Cardiac fibroblast (primary cell): Measurements from ENCODE around the gene TRIM16.
A peak's percentile ranks its signal among the peaks of the same experiment; 100 is the strongest.

ENCODE experiments used
- DNase-seq, 2 donors: peaks; one replicate each; pipeline versions ENCODE4 v3.0.0 to v3.0.0-alpha.2; 2010; ENCODE audit warnings: low read depth in 2 of 2
- H3K4me3 ChIP-seq, 2 donors: replicated peaks in 1 of 2; 1 replicate in 1 of 2; 2 replicates in 1 of 2; pipeline ENCODE4 v1.5.1; 2011; ENCODE audit warnings: low read depth in 2 of 2, low read length in 2 of 2, mild to moderate bottlenecking in 2 of 2, moderate library complexity in 1 of 2
- TF ChIP-seq, protein P1 (sequence below): IDR thresholded peaks from one replicate; pipeline ENCODE4 v1.5.1; 2011; ENCODE audit warnings: low read depth, mild to moderate bottlenecking, low read length, inconsistent platforms

Gene TRIM16

DNA sequence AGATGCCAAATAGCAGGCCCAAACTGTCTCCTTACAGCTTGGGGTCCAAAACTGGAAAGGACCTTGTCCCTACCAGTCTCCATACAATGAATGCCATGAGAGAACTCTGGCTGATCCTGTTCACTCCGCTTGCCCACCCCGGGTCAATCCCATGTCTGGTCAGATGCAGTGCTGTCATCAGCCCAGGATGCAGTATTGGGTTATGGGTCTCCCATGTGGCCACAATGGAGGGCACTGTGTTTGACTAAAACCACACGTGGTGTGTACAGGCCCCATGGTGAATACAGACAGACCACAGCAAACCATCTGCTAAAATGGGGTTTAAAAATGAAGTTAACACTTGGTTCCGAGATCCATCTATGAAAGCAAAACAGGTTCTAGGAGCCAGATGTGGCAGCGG is 20.4 kb downstream of the TRIM16 start:
- no peak overlapping the region for H3K4me3 ChIP-seq
- no peak for DNase-seq
- TF ChIP-seq, protein P1, sequence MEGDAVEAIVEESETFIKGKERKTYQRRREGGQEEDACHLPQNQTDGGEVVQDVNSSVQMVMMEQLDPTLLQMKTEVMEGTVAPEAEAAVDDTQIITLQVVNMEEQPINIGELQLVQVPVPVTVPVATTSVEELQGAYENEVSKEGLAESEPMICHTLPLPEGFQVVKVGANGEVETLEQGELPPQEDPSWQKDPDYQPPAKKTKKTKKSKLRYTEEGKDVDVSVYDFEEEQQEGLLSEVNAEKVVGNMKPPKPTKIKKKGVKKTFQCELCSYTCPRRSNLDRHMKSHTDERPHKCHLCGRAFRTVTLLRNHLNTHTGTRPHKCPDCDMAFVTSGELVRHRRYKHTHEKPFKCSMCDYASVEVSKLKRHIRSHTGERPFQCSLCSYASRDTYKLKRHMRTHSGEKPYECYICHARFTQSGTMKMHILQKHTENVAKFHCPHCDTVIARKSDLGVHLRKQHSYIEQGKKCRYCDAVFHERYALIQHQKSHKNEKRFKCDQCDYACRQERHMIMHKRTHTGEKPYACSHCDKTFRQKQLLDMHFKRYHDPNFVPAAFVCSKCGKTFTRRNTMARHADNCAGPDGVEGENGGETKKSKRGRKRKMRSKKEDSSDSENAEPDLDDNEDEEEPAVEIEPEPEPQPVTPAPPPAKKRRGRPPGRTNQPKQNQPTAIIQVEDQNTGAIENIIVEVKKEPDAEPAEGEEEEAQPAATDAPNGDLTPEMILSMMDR = no peak

DNA sequence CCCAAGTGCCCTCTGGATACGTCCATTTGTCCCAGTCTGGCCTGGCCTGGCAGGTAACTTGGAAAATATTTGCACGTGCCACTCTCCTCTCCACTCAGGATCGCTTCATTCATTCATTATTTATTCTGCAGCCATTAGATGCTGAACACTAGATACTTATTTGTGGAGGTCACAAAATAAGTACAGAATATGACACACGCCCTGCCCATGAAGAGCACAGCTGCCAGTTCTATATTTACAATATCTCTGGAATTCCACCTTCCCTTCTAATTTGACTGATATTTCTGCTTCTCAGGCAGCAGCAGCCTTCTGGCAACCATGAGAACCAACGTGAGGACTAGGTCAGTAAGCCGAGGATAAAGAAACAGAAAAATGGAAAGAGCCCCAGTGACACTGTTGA is 20.9 kb downstream of the TRIM16 start:
- no peak overlapping the region for H3K4me3 ChIP-seq
- TF ChIP-seq, protein P1 = no peak
- no peak for DNase-seq

DNA sequence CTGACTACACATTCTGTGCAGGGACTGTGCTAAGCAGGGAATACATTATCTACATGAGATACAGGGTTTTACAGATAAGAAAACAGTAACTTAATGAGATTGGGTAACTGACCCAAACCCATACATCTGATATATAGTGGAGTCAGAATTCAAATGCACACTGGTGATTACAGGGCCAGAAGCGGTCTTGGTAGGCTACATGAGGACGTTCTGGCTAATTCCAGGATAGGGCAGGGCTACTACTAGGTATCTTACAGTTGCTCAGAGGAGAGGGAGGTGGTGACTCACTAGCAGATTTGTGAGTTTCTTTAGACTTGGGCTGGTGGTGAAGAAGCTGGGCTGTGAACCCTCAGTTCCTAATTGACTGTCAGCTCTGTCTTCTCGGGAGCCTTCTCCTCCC is 21.4 kb downstream of the TRIM16 start:
- TF ChIP-seq, protein P1 = no peak
- no peak overlapping the region for H3K4me3 ChIP-seq
- no peak for DNase-seq

DNA sequence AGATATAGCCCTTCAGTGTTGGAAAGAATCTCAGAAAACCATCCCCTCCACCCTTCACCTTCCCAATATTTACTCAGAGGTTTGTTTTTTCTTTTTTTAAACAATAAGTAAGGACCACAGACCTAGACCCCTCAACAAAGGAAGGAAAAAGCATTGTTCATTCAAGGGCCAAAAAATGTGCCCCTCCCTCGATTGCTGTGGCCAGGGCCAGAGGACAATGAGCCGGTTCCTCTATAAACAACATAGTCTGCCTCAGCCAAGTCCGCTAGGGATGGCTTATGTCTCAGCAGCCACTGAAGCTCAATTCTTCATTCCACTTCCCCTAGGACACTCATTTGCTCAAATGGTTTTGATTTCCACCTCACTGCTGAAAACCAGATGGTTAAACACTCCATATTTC is 24.0 kb downstream of the TRIM16 start:
- no peak overlapping the region for H3K4me3 ChIP-seq
- TF ChIP-seq, protein P1 = no peak
- DNase-seq = no peak

DNA sequence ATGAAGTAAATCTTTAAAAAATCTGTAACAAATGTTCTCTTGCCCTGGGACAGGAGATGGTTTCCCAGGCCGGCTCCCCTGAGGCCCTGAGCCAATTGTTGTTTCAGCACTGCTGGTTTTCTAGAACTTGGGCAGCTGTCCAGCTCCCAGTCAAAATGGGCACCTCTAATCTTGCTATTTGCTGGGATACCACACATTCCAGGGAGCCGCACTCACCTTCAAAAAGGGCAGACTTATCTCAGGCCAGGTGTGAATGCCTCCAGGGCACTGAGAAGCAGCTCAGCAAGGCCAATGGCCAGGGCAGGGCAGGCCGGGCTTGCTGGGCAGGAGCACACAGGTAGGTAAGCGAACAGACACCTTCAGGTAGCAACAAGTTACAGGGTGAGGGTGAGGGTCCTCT is 24.4 kb downstream of the TRIM16 start:
- TF ChIP-seq, protein P1 = no peak
- no peak overlapping the region for H3K4me3 ChIP-seq
- DNase-seq = peak; percentile 27 to 54

DNA sequence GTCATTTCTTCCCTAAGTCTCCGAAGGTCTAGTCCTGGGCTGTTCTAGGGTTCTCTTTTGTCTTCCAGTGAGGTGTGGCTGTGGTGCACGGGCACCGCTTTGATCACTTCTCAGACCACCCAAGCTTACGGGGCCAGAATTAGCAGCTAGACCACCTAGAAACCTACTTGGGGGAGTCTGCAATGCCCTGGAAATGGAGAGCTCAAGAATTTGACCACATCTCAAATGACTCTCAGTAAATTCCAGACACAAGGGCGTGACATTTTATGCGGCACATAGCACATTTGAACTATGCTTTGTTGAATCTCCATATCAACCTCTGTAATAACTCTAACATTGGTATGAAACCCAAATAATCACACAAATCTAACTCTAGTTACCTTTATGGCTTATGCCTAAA is 24.9 kb downstream of the TRIM16 start:
- TF ChIP-seq, protein P1 = no peak
- DNase-seq = no peak
- no peak overlapping the region for H3K4me3 ChIP-seq

DNA sequence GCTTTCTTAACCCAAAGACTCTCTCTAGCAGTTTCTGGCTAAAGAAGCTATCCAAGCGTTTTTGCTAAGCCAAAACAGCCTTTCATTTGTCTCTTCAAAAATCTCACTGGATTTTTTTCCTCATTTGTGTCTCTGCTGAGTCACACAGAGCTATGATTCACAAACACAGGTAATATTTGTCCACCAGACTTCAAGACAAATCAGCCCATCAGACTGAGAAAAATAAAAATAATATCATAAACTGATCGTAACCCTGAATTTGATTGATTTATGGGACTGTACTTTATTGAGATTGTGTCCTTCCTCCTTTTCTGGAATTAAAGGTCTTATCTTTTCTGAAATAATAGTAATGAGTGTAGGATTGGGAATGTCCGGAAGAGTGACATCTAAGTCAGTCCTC is 25.8 kb downstream of the TRIM16 start:
- no peak for DNase-seq
- TF ChIP-seq, protein P1 = no peak
- no peak overlapping the region for H3K4me3 ChIP-seq
